ENCODE measurements around the gene PATJ. TPM values are rescaled to one million over a fixed set of nuclear protein-coding genes. Genes with fewer than 3 reads are reported as not detected.
"Not testable (repeated sequence)": the region's sequence is repeated elsewhere in the genome, so short reads cannot be mapped to it uniquely, and the experiment has no call there.

Gene PATJ
- total and polyA plus RNA-seq, 2 donors (not counting 1 experiment from before 2014, with no cell fraction given), result 8.0 to 45.3 TPM

- Mint-ChIP-seq H3K4me1 (no peaks in the 10 kb centered on the region), H3K27ac (no peak overlapping the region), H3K9me3 (ENCODE audit: insufficient read depth) (no peaks in the 10 kb centered on the region), H3K27me3 (no peaks in the 10 kb centered on the region), H3K4me3 (no peak overlapping the region)
- H3K36me3 ChIP-seq (replicated peaks in 1 of 2; ENCODE audit: control extremely low read depth in 1 of 2, control insufficient read depth in 1 of 2, extremely low read depth in 1 of 2, insufficient read depth in 2 of 2, low read length in 1 of 2), result no peaks in the 10 kb centered on the region
- CTCF ChIA-PET, result no interaction called here
- TF ChIP-seq, protein P1, sequence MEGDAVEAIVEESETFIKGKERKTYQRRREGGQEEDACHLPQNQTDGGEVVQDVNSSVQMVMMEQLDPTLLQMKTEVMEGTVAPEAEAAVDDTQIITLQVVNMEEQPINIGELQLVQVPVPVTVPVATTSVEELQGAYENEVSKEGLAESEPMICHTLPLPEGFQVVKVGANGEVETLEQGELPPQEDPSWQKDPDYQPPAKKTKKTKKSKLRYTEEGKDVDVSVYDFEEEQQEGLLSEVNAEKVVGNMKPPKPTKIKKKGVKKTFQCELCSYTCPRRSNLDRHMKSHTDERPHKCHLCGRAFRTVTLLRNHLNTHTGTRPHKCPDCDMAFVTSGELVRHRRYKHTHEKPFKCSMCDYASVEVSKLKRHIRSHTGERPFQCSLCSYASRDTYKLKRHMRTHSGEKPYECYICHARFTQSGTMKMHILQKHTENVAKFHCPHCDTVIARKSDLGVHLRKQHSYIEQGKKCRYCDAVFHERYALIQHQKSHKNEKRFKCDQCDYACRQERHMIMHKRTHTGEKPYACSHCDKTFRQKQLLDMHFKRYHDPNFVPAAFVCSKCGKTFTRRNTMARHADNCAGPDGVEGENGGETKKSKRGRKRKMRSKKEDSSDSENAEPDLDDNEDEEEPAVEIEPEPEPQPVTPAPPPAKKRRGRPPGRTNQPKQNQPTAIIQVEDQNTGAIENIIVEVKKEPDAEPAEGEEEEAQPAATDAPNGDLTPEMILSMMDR (IDR thresholded peaks at IDR 0.05), result no peak
- TF ChIP-seq EZH2 (IDR thresholded peaks at IDR 0.05; ENCODE audit: borderline replicate concordance, insufficient read depth, low read depth, low read length, poor library complexity, severe bottlenecking), result no peak
- H3K27ac ChIP-seq (ENCODE audit: low read length in 2 of 2), result no peak overlapping the region
- no CpG with 5 or more reads among the region's 2 CpGs for WGBS (ENCODE audit: insufficient coverage)
- intact Hi-C loops (cut with micrococcal nuclease), result no loop called here
- H3K9ac ChIP-seq (ENCODE audit: low read length), result no peak overlapping the region
- peaks cover 0 to 9% (median 8%) of the 10 kb centered on the region in 3 donors for H3K9me3 ChIP-seq (ENCODE audit: control extremely low read depth in 1 of 3, control insufficient read depth in 2 of 3, insufficient read depth in 1 of 3, low read length in 2 of 3)
- no peaks in the 10 kb centered on the region for H3K27me3 ChIP-seq (replicated peaks in 1 of 4; ENCODE audit: control extremely low read depth in 1 of 4, control insufficient read depth in 3 of 4, insufficient read depth in 4 of 4, low read length in 3 of 4)
- H2AFZ ChIP-seq (ENCODE audit: insufficient read depth, low read depth, low read length, poor library complexity, severe bottlenecking), result no peak overlapping the region
- ATAC-seq (ENCODE audit: low read depth) (no peak), DNase-seq (no peak)
- no peaks in the 10 kb centered on the region for H3K4me1 ChIP-seq (ENCODE audit: control insufficient read depth in 2 of 2, insufficient read depth in 2 of 2, low read length in 2 of 2)
- H4K20me1 ChIP-seq (ENCODE audit: control insufficient read depth, insufficient read depth, low read length, poor library complexity, severe bottlenecking), result no peaks in the 10 kb centered on the region
- H3K4me2 ChIP-seq (replicated peaks; ENCODE audit: low read depth, low read length, poor library complexity, severe bottlenecking), result no peak overlapping the region
- H3K79me2 ChIP-seq (ENCODE audit: control insufficient read depth, insufficient read depth, low read length), result no peaks in the 10 kb centered on the region
- no peak overlapping the region for H3K4me3 ChIP-seq (ENCODE audit: control extremely low read depth in 1 of 5, extremely low read depth in 1 of 5, insufficient read depth in 1 of 5, low read depth in 2 of 5, low read length in 4 of 5)
- POLR2A ChIA-PET, result no interaction called here
Measured at GRCh38 chr1:61892977-61893376, 150.7 kb downstream of the PATJ start.

DNA sequence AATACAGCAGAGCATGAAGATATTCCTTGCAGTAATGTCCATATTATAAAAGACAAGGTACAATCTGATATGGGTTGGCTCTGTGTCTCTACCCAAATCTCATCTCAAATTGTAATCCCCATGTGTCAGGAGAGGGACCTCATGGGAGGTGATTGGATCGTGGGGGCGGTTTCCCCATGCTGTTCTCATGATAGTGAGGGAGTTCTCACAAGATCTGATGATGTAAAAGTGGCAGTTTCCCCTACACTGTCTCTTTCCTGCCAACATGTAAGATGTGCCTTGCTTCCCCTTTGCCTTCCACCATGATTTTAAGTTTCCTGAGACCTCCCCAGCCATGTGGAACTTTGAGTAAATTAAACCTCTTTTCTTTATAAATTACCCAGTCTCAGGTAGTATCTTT, 152.0 kb downstream of the PATJ start:
- H3K4me3 Mint-ChIP-seq; H3K36me3 ChIP-seq (replicated peaks in 1 of 2; ENCODE audit: control extremely low read depth in 1 of 2, control insufficient read depth in 1 of 2, extremely low read depth in 1 of 2, insufficient read depth in 2 of 2, low read length in 1 of 2); H3K4me3 ChIP-seq (ENCODE audit: control extremely low read depth in 1 of 5, extremely low read depth in 1 of 5, insufficient read depth in 1 of 5, low read depth in 2 of 5, low read length in 4 of 5); H3K27me3 Mint-ChIP-seq; POLR2A ChIA-PET; H3K27ac Mint-ChIP-seq; CTCF ChIA-PET; DNase-seq; H3K9ac ChIP-seq (ENCODE audit: low read length); H3K79me2 ChIP-seq (ENCODE audit: control insufficient read depth, insufficient read depth, low read length); ATAC-seq (ENCODE audit: low read depth); H3K9me3 Mint-ChIP-seq (ENCODE audit: insufficient read depth); H3K27ac ChIP-seq (ENCODE audit: low read length in 2 of 2); H3K27me3 ChIP-seq (replicated peaks in 1 of 4; ENCODE audit: control extremely low read depth in 1 of 4, control insufficient read depth in 3 of 4, insufficient read depth in 4 of 4, low read length in 3 of 4); intact Hi-C loops (cut with micrococcal nuclease); H3K4me1 Mint-ChIP-seq; H3K4me1 ChIP-seq (ENCODE audit: control insufficient read depth in 2 of 2, insufficient read depth in 2 of 2, low read length in 2 of 2); H2AFZ ChIP-seq (ENCODE audit: insufficient read depth, low read depth, low read length, poor library complexity, severe bottlenecking); H4K20me1 ChIP-seq (ENCODE audit: control insufficient read depth, insufficient read depth, low read length, poor library complexity, severe bottlenecking); H3K4me2 ChIP-seq (replicated peaks; ENCODE audit: low read depth, low read length, poor library complexity, severe bottlenecking); H3K9me3 ChIP-seq (ENCODE audit: control extremely low read depth in 1 of 3, control insufficient read depth in 2 of 3, insufficient read depth in 1 of 3, low read length in 2 of 3): not testable (repeated sequence)
- no CpG with 5 or more reads among the region's 2 CpGs for WGBS (ENCODE audit: insufficient coverage)
